ENCODE data around the gene MTCH2. TPM values are rescaled to one million over a fixed set of nuclear protein-coding genes. Genes with fewer than 3 reads are reported as not detected.
A peak's percentile ranks its signal among the peaks of the same experiment; 100 is the strongest.
"Not testable (repeated sequence)": the region's sequence is repeated elsewhere in the genome, so short reads cannot be mapped to it uniquely, and the experiment has no call there.

The MTCH2 gene
- total RNA-seq, 2 experiments from 2014 or later, result 87.8 to 91.7 TPM

- CTCF ChIA-PET, result no interaction called here
- peaks cover 3% of the 10 kb centered on the region for H3K27me3 Mint-ChIP-seq
- POLR2A ChIA-PET, result no interaction called here
- no peak overlapping the region for H3K27ac Mint-ChIP-seq
- DNase-seq, result no peak
- H3K36me3 Mint-ChIP-seq (ENCODE audit: low read depth), result no peaks in the 10 kb centered on the region
- H3K4me1 Mint-ChIP-seq, result peaks cover 8% of the 10 kb centered on the region
- no peak overlapping the region for H3K4me3 Mint-ChIP-seq
- no peaks in the 10 kb centered on the region for H3K9me3 Mint-ChIP-seq
Observed at GRCh38 chr11:47661245-47661644, 18.9 kb upstream of the MTCH2 start.

DNA sequence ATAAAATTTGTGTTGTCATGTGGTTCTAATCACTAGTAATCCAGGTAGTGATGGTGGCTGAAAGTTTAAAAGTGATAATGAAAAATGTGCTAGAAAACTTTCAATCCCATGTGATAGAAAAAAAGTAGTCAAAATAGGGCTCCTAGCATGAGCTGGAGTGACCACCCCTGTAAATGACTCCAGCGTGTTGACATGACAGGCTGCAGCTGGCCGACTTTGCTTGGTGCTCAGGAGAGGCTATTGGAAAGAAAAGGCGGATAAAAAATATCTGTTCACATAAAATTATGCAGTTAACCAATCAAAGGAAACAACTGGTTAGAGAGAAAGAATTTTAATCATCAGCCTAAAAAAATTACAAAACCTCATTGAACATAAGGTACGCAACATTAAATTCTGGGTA, 16.9 kb upstream of the MTCH2 start:
- Mint-ChIP-seq H3K36me3 (ENCODE audit: low read depth) (no peaks in the 10 kb centered on the region), H3K27me3 (peaks cover 3% of the 10 kb centered on the region), H3K9me3 (no peaks in the 10 kb centered on the region), H3K4me3 (no peak overlapping the region), H3K4me1 (peaks cover 4% of the 10 kb centered on the region), H3K27ac (no peak overlapping the region)
- no peak for DNase-seq
- POLR2A ChIA-PET, result interaction anchor here (0.6 kb wide), 1 partner anchor 87 kb away, joined by 4 read pairs; no protein-coding TSS in a partner anchor
- CTCF ChIA-PET, result no interaction called here

GRCh38 chr11:47656260-47656885, 14.0 kb upstream of the MTCH2 start:
- POLR2A ChIA-PET, result no interaction called here
- no peak for DNase-seq
- peaks cover 3% of the 10 kb centered on the region for H3K27me3 Mint-ChIP-seq
- CTCF ChIA-PET, result no interaction called here
- H3K27ac Mint-ChIP-seq, result no peak overlapping the region
- H3K4me3 Mint-ChIP-seq, result no peak overlapping the region
- no peaks in the 10 kb centered on the region for H3K4me1 Mint-ChIP-seq
- H3K9me3 Mint-ChIP-seq, result peaks cover 13% of the 10 kb centered on the region
- H3K36me3 Mint-ChIP-seq (ENCODE audit: low read depth), result peaks cover 2% of the 10 kb centered on the region

DNA sequence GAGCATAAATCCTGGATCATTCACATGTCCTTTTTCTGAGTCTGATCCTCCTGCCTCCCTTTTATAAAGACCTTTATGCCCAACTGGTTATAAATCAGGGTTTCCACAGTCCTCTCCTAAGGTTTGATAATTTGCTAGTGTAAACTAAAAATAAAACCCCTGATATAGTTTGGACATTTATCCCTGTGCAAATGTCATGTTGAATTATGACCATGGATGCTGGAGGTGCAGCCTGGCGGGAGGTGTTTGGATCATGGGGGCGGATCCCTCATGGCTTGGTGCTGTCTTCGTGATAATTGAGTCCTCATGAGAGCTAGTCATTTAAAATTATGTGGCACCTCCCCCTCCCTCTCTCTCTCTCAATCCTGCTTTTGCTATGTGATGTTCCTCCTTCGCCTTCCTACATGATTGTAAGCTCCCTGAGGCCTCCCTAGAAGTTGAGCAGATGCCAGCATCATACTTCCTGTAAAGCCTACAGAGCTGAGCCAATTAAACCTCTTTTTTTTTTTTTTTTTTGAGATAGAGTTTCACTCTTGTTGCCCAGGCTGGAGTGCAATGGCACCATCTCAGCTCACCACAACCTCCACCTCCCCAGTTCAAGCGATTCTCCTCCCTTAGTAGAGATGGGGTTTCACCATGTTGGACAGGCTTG, 9.6 kb upstream of the MTCH2 start:
- POLR2A ChIA-PET, result no interaction called here
- H3K9me3 Mint-ChIP-seq, result peaks cover 13% of the 10 kb centered on the region

GRCh38 chr11:47649276-47649675, 6.9 kb upstream of the MTCH2 start:
- Mint-ChIP-seq H3K4me1 (no peaks in the 10 kb centered on the region), H3K27ac (no peak overlapping the region), H3K4me3 (no peak overlapping the region), H3K27me3 (no peaks in the 10 kb centered on the region), H3K36me3 (ENCODE audit: low read depth) (peaks cover 2% of the 10 kb centered on the region), H3K9me3 (peaks cover 13% of the 10 kb centered on the region)
- POLR2A ChIA-PET, result no interaction called here
- no peak for DNase-seq
- CTCF ChIA-PET, result interaction anchor here (0.8 kb wide), 1 partner anchor 15 kb away, joined by 3 read pairs; no protein-coding TSS in a partner anchor

More for the DNA sequence above, 9.6 kb upstream of the MTCH2 start:
- no peak for DNase-seq
- Mint-ChIP-seq H3K27me3 (peaks cover 3% of the 10 kb centered on the region), H3K27ac (no peak overlapping the region), H3K4me1 (no peaks in the 10 kb centered on the region), H3K36me3 (ENCODE audit: low read depth) (peaks cover 2% of the 10 kb centered on the region), H3K4me3 (no peak overlapping the region)
- CTCF ChIA-PET, result no interaction called here

DNA sequence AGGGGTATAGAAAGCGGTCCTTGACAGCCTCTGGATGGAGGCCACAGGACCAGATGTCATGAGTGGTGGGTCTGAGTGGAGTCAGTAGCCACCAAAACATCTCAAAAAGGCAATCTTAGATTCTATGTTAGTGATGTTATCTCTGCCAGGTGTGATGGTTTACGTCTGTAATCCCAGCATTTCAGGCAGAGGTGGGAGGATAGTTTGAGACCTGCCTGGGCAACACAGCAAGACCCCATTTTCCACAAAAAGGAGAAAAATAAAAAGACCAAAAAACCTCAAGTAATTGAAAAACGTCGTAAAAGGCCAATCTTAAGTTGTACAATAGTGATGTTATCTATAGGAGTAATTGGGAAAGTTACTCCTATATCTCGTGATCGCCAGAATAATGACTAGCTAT, 3.7 kb upstream of the MTCH2 start:
- no peak overlapping the region for H3K4me3 Mint-ChIP-seq
- no peak overlapping the region for H3K27ac Mint-ChIP-seq
- ChIA-PET POLR2A (no interaction called here), CTCF (no interaction called here)
- DNase-seq, result no peak
- no peaks in the 10 kb centered on the region for H3K27me3 Mint-ChIP-seq
- H3K36me3 Mint-ChIP-seq (ENCODE audit: low read depth), result peaks cover 9% of the 10 kb centered on the region
- peaks cover 14% of the 10 kb centered on the region for H3K4me1 Mint-ChIP-seq
- H3K9me3 Mint-ChIP-seq, result no peaks in the 10 kb centered on the region

- ChIA-PET CTCF (no interaction called here), POLR2A (no interaction called here)
- Mint-ChIP-seq H3K9me3 (no peaks in the 10 kb centered on the region), H3K4me3 (no peak overlapping the region), H3K36me3 (ENCODE audit: low read depth) (peaks cover 11% of the 10 kb centered on the region), H3K27ac (no peak overlapping the region), H3K4me1 (peaks cover 19% of the 10 kb centered on the region), H3K27me3 (no peaks in the 10 kb centered on the region)
- no peak for DNase-seq
Observed at GRCh38 chr11:47645500-47645899, 3.1 kb upstream of the MTCH2 start.

DNA sequence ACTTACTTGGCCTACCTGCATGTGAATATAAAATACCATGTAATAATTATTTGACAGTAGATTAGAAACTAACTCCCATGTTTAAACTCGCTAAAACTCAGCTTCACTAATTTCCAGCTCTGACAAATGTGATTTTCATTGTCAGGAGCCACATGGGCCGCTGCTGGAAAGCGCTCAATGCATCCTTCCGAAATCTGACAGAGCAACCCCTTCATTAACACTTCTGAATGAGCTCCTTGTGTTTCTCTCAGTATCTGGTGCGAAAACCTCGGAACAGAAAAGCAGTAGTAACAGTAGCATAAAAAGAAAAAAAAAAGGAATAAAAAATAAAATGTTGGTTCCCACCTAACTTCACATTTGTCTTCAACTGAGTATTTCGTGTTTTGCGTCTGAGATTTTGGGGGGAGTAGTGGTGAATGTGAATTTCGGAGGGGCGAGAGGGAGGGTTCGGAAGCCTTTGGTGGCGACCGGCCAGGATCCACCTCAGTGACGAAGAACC, 710 bp downstream of the MTCH2 start:
- no peaks in the 10 kb centered on the region for H3K9me3 Mint-ChIP-seq

GRCh38 chr11:47640506-47640905, 1.9 kb downstream of the MTCH2 start:
- not testable (repeated sequence) for DNase-seq, H3K4me3 Mint-ChIP-seq

More for the DNA sequence above, 710 bp downstream of the MTCH2 start:
- Mint-ChIP-seq H3K27me3 (no peaks in the 10 kb centered on the region), H3K4me3 (peak overlapping the region; percentile 96), H3K4me1 (peaks cover 25% of the 10 kb centered on the region), H3K27ac (peak overlapping the region; percentile 88), H3K36me3 (ENCODE audit: low read depth) (peaks cover 31% of the 10 kb centered on the region)
- ChIA-PET POLR2A (interaction anchor here (0.7 to 3.6 kb wide), 8 partner anchors 10 to 128 kb away, joined by 3 to 20 read pairs (median 4); partner anchors contain the start of genes AGBL2, KBTBD4 and NDUFS3), CTCF (interaction anchor here (2.9 kb wide), 1 partner anchor 74 kb away, joined by 22 read pairs; the partner anchor contains the start of gene AGBL2)
- DNase-seq, result no peak

DNA sequence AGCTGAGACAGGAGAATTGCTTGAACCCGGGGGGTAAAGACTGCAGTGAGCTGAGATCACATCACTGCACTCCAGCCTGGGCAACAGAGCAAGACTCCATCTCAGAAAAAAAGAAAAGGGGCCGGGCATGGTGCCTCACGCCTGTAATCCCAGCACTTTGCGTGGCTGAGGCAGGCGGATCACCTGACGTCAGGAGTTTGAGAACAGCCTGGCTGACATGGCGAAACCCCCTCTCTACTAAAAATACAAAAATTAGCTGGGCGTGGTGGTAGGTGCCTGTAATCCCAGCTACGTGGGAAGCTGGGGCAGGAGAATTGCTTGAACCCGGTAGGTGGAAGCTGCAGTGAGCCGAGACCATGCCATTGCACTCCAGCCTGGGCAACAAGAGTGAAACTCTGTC, 6.0 kb downstream of the MTCH2 start:
- POLR2A ChIA-PET, H3K4me3 Mint-ChIP-seq, H3K27me3 Mint-ChIP-seq, DNase-seq, H3K27ac Mint-ChIP-seq, H3K9me3 Mint-ChIP-seq: not testable (repeated sequence)
- peaks cover 14% of the 10 kb centered on the region for H3K4me1 Mint-ChIP-seq
- CTCF ChIA-PET, result interaction anchor here (0.9 kb wide), 1 partner anchor 78 kb away, joined by 3 read pairs; the partner anchor contains the start of gene AGBL2
- peaks cover 50% of the 10 kb centered on the region for H3K36me3 Mint-ChIP-seq (ENCODE audit: low read depth)

More at GRCh38 chr11:47640506-47640905, 1.9 kb downstream of the MTCH2 start:
- Mint-ChIP-seq H3K36me3 (ENCODE audit: low read depth) (peaks cover 34% of the 10 kb centered on the region), H3K4me1 (peaks cover 25% of the 10 kb centered on the region)
- not testable (repeated sequence) for H3K27ac Mint-ChIP-seq, H3K9me3 Mint-ChIP-seq, H3K27me3 Mint-ChIP-seq
- POLR2A ChIA-PET, result interaction anchor here (1.5 to 3.6 kb wide), 4 partner anchors 62 to 129 kb away, joined by 4 to 20 read pairs (median 5); partner anchors contain the start of genes AGBL2, KBTBD4 and NDUFS3
- CTCF ChIA-PET, result interaction anchor here (2.9 kb wide), 1 partner anchor 75 kb away, joined by 22 read pairs; the partner anchor contains the start of gene AGBL2

- no peaks in the 10 kb centered on the region for H3K9me3 Mint-ChIP-seq
- peaks cover 58% of the 10 kb centered on the region for H3K36me3 Mint-ChIP-seq (ENCODE audit: low read depth)
- no peak overlapping the region for H3K27ac Mint-ChIP-seq
- H3K4me3 Mint-ChIP-seq, result no peak overlapping the region
- DNase-seq, result no peak
- H3K27me3 Mint-ChIP-seq, result no peaks in the 10 kb centered on the region
- ChIA-PET CTCF (no interaction called here), POLR2A (no interaction called here)
- no peaks in the 10 kb centered on the region for H3K4me1 Mint-ChIP-seq
Observed at GRCh38 chr11:47631473-47631872, 10.9 kb downstream of the MTCH2 start.

- ChIA-PET POLR2A (no interaction called here), CTCF (no interaction called here)
- no peak overlapping the region for H3K27ac Mint-ChIP-seq
- no peak for DNase-seq
- peaks cover 49% of the 10 kb centered on the region for H3K36me3 Mint-ChIP-seq (ENCODE audit: low read depth)
- H3K4me1 Mint-ChIP-seq, result no peaks in the 10 kb centered on the region
- H3K27me3 Mint-ChIP-seq, result no peaks in the 10 kb centered on the region
- H3K9me3 Mint-ChIP-seq, result no peaks in the 10 kb centered on the region
- no peak overlapping the region for H3K4me3 Mint-ChIP-seq
Observed at GRCh38 chr11:47628026-47628425, 14.3 kb downstream of the MTCH2 start.

DNA sequence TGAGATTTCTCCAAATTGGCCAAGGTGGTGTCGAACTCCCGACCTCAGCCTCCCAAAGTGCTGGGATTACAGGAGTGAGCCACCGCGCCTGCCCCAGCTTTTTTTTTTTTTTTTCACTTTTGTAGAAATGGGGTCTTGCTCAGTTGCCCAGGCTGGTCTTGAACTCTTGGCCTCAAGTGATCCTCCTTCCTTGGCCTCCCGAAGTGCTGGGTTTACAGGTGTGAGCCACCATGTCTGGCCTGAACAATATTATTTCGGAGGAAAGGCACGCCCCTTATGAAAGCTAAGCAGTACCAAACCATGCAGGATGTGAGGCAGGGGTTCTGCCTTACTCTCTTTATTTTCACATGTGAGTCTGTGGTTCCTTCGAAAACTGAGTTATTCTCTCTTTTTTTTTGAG, 16.1 kb downstream of the MTCH2 start:
- no peaks in the 10 kb centered on the region for H3K27me3 Mint-ChIP-seq
- no peak overlapping the region for H3K4me3 Mint-ChIP-seq
- CTCF ChIA-PET, result interaction anchor here (0.7 kb wide), 1 partner anchor 58 kb away, joined by 3 read pairs; no protein-coding TSS in a partner anchor
- POLR2A ChIA-PET, result no interaction called here
- H3K36me3 Mint-ChIP-seq (ENCODE audit: low read depth), result peaks cover 52% of the 10 kb centered on the region
- no peaks in the 10 kb centered on the region for H3K4me1 Mint-ChIP-seq
- no peak overlapping the region for H3K27ac Mint-ChIP-seq
- DNase-seq, result no peak
- H3K9me3 Mint-ChIP-seq, result no peaks in the 10 kb centered on the region
